Right atrium auricular region (tissue), 2 donors: ENCODE results near the gene NOP16. TPM values are rescaled to one million over a fixed set of nuclear protein-coding genes. Genes with fewer than 3 reads are reported as not detected.

Experiments used
- DNase-seq: peaks from one replicate; pipeline ENCODE4 v3.0.0-alpha.2; 2019; ENCODE audit warnings: low spot score
- H3K27ac ChIP-seq, 2 donors: fragments of 200-600 bp; sonication (generic); 1 replicate in 1 of 2; 2 replicates in 1 of 2; pipeline ENCODE4 v1.5.1; 2016 to 2019
- H3K27me3 ChIP-seq, 2 donors: fragments of 200-600 bp; sonication (generic); one replicate each; pipeline versions ENCODE4 v1.5.1 to v1.6.0; 2017 to 2019
- H3K36me3 ChIP-seq: fragments of 200-600 bp; sonication (generic); one replicate; pipeline ENCODE4 v1.5.1; 2016
- H3K4me1 ChIP-seq, 2 donors: fragments of 200-600 bp; sonication (generic); one replicate each; pipeline versions ENCODE4 v1.5.1 to v1.6.0; 2017 to 2019
- H3K4me3 ChIP-seq, 2 donors: fragments of 200-600 bp; sonication (generic); 1 replicate in 1 of 2; 2 replicates in 1 of 2; pipeline ENCODE4 v1.5.1; 2017 to 2019; ENCODE audit warnings: mild to moderate bottlenecking in 1 of 2, moderate library complexity in 1 of 2
- H3K9me3 ChIP-seq, 2 donors: fragments of 200-600 bp; sonication (generic); one replicate each; pipeline ENCODE4 v1.5.1; 2019
- CTCF ChIP-seq, 2 donors: fragments of 200-600 bp; sonication (generic); IDR thresholded peaks; one replicate each; pipeline ENCODE4 v1.5.1; 2019; ENCODE audit warnings: antibody characterized with exemption in 2 of 2
- total RNA-seq, 2 donors: library from RNA; depleted of rRNA; stranded (reverse); fragments of >200 nt; gene quantifications; one replicate each; pipeline ENCODE4 v1.1.0, GENCODE V29; 2016

NOP16 gene
- total RNA-seq, 2 donors from 2014 or later: 11.8 to 16.0 TPM

DNA sequence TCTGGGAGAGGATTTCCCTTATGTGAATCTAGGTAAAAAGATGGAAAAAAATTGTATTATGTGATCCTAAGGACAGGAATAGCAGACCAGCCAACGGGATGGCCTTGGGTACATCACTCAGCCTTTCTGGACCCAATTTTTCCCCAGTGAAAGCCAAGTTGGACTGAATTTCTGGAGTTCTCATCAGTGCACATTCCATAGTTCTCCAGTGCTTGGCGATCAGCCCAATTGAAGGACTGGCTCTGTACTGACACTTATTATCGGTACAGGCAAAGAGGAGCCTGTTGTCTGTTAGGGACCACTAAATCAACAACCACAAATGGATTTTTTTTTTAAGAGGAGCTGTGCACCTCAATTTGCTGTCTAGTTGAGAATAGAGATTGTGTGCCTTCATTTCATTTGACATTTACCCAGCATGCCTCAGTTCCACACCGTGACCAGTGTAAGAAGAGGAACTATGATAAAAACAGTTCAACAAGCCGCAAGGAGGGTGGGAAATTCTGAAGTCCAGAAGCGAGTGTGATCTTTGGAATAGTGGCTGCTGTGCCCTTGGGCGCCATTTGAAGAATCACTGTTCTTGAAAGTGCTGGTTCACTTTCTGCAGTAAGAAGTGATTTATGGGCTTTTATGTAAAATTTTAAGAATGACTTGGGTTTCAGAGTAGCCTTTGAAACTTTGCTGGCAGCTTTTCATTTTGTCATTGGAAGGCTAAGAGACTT lies 15.1 kb downstream of the NOP16 start:
- no peak for TF ChIP-seq CTCF (IDR thresholded peaks at IDR 0.05)
- H3K27ac ChIP-seq: peak overlapping the region; percentile 63 to 87
- peaks cover 0 to 34% of the 10 kb centered on the region in 2 donors for H3K4me1 ChIP-seq

DNA sequence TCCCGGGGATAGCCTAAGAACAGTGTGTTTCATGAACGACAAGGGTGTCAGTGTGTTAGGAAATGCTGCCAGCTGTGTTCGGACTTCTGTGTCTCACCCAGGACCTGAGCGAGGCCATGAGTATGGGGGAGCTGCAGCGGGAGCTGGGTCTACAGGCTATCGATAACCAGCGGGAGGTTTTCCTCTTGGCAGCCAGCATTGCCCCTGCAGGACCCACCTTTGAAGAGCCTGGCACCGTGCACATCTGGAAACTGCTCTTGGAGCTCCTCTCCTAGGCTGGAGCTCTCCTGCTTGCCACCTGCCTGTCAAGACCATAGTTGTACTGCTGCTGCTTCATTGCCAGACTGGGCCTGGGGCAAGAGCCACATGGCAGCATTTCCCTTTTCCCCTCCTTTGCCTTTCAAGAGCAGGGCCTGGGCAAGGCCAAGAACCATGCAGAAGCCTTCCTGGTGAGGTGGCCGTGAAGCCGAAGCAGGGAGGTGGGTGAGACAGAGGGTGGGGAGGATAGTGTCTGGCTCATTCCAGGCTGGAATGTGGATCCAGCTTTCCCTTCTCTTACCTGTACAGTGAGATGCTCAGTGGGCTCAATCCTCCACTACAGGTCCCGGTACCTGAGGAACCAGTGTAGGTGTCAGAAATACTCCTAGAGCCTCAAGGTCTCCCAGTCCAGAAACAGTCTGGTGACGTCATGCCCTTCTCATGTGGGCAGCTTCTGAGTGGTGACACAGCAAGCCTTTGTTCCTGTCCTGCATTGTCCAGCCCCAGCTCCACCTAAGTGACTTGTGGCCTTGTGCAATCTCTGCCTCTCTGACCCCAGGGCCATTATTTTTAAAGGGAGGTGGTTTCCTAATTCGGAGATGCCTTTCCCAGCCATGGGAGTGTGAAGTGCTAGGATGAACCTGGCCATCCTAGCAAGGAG lies 16.5 kb downstream of the NOP16 start:
- no peak for TF ChIP-seq CTCF (IDR thresholded peaks at IDR 0.05)
- DNase-seq: no peak
- peaks cover 17% of the 10 kb centered on the region for H3K36me3 ChIP-seq
- no peaks in the 10 kb centered on the region for H3K9me3 ChIP-seq
- H3K27me3 ChIP-seq: no peaks in the 10 kb centered on the region
- H3K27ac ChIP-seq: peak overlapping the region; percentile 63 to 87
- H3K4me3 ChIP-seq: no peak overlapping the region
- peaks cover 0 to 34% of the 10 kb centered on the region in 2 donors for H3K4me1 ChIP-seq

More for the DNA sequence above, 15.1 kb downstream of the NOP16 start:
- peaks cover 8% of the 10 kb centered on the region for H3K36me3 ChIP-seq
- no peaks in the 10 kb centered on the region for H3K27me3 ChIP-seq
- no peaks in the 10 kb centered on the region for H3K9me3 ChIP-seq
- no peak for DNase-seq
- H3K4me3 ChIP-seq: no peak overlapping the region

DNA sequence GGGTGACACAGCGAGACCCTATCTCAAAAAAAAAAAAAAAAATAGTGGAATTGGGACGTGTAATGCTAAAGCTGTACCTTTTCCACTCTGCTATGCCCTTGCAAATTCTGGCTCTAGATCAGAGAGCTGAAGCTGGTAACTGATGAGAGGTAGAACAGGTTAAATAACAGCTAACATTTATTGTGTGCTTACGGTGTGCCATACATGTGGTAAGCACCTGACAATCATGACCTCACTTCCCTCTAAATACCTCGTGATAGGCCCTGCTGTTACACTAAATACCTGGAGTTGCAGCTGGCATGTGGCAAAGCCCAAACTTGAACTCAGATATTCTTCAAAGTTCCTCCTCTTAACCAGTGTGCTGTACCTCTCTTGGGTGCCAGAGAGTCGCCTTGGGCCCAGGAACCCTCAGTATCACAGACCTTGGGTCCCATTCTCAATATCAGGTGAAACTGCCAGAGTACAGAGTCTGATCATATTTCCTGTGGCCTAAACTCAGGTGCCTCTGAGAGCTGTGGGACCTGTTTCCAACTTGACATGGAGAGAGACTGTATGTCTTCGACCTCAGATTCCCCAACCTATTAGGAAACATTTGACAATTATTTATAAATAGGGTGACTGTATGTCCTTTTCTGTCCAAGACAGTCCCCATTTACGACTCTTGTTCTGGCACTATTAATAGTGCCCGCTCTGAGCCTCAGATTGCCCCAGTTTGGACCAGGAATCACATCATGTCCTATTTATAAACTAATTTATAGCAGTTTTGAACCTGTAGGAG lies 18.3 kb downstream of the NOP16 start:
- H3K27ac ChIP-seq: peak overlapping the region; percentile 63 to 87
- peaks cover 17% of the 10 kb centered on the region for H3K36me3 ChIP-seq
- H3K9me3 ChIP-seq: no peaks in the 10 kb centered on the region
- no peaks in the 10 kb centered on the region for H3K27me3 ChIP-seq
- no peak for TF ChIP-seq CTCF (IDR thresholded peaks at IDR 0.05)
- no peak for DNase-seq
- H3K4me3 ChIP-seq: no peak overlapping the region
- peaks cover 0 to 42% of the 10 kb centered on the region in 2 donors for H3K4me1 ChIP-seq

GRCh38 chr5:176368726-176369125 lies 19.7 kb downstream of the NOP16 start:
- Histone ChIP-seq H3K36me3 (peaks cover 17% of the 10 kb centered on the region), H3K4me3 (no peak overlapping the region), H3K9me3 (no peaks in the 10 kb centered on the region), H3K27ac (no peak overlapping the region), H3K27me3 (no peaks in the 10 kb centered on the region), H3K4me1 (peaks cover 0 to 47% of the 10 kb centered on the region in 2 donors)
- no peak for TF ChIP-seq CTCF (IDR thresholded peaks at IDR 0.05)
- DNase-seq: no peak

GRCh38 chr5:176366232-176366894 lies 22.0 kb downstream of the NOP16 start:
- no peak for TF ChIP-seq CTCF (IDR thresholded peaks at IDR 0.05)
- H3K27me3 ChIP-seq: no peaks in the 10 kb centered on the region
- H3K27ac ChIP-seq: peak overlapping the region; percentile 75 to 88
- H3K4me1 ChIP-seq: peaks cover 0 to 31% of the 10 kb centered on the region in 2 donors
- H3K4me3 ChIP-seq: peak overlapping the region; percentile 60 to 71
- H3K9me3 ChIP-seq: no peaks in the 10 kb centered on the region
- DNase-seq: no peak
- H3K36me3 ChIP-seq: peaks cover 17% of the 10 kb centered on the region
